Fibroblast of villous mesenchyme (primary cell): Measurements from ENCODE around the gene CACNA1E. TPM values are rescaled to one million over a fixed set of nuclear protein-coding genes. Genes with fewer than 3 reads are reported as not detected.
A peak's percentile ranks its signal among the peaks of the same experiment; 100 is the strongest.

Experiments
- DNase-seq: peaks from one replicate; pipeline ENCODE4 v3.0.0-alpha.2; 2010; ENCODE audit warnings: low read depth
- H3K4me3 ChIP-seq: 2 replicates; pipeline ENCODE4 v1.5.1; 2011; ENCODE audit warnings: low read depth, mild to moderate bottlenecking, low read length
- CTCF ChIP-seq: IDR thresholded peaks from 2 replicates; pipeline ENCODE4 v1.5.1; 2012; ENCODE audit warnings: low read depth, mild to moderate bottlenecking, low read length; ENCODE audit not compliant: insufficient read depth
- total RNA-seq: library from RNA; depleted of rRNA; stranded (reverse); fragments of >200 nt; gene quantifications from 2 replicates; pipeline ENCODE4 v1.2.3, GENCODE V29; 2012

The CACNA1E gene
- total RNA-seq, 1 donor: not detected

DNA sequence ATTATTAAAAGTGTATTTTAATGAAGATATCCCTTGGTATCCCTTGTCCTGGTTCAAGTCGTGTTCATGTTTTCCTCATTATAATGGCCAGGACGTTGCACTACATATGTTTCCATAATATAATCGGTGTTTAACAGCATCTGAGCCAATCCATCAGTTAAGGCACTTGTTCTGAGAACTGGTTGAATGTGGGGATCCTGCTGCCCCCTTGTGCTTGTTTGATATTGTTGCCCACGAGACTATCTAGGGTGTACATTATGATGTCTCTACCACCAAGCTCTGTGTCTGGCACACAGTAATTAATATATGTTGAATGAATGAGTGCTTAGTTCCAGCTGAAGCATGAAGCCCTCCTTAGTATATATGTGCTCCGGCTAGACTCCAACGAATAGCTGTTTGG lies 193.0 kb downstream of the CACNA1E start:
- no peak overlapping the region for H3K4me3 ChIP-seq
- TF ChIP-seq CTCF: no peak
- peak; percentile 2 for DNase-seq

- no peak for TF ChIP-seq CTCF
- DNase-seq: no peak
Measured at GRCh38 chr1:181680332-181680731, 197.0 kb downstream of the CACNA1E start.

DNA sequence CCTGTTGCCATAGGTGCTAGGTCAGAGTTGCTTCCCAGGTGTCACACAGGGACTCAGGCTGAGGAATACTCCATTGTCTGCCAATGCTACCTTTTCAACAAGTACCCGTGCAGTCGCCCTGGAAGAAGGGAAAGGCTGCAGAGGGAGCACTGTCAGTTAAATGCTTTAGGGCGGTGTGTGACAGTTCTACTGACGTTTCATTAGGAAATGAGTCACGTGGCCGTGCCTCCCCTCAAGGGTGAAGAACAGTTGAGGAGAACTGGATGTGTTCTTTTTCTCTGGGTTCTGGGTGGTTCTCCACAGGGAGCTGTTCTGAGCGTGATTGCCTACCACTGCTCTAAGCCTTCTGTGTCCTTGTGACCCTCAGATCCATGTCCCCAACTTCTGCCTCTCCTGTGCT lies 197.6 kb downstream of the CACNA1E start:
- TF ChIP-seq CTCF: no peak
- H3K4me3 ChIP-seq: no peak overlapping the region
- no peak for DNase-seq

More at GRCh38 chr1:181680332-181680731, 197.0 kb downstream of the CACNA1E start:
- no peak overlapping the region for H3K4me3 ChIP-seq

GRCh38 chr1:181685211-181685610 lies 201.9 kb downstream of the CACNA1E start:
- no peak for TF ChIP-seq CTCF
- no peak for DNase-seq
- no peak overlapping the region for H3K4me3 ChIP-seq

DNA sequence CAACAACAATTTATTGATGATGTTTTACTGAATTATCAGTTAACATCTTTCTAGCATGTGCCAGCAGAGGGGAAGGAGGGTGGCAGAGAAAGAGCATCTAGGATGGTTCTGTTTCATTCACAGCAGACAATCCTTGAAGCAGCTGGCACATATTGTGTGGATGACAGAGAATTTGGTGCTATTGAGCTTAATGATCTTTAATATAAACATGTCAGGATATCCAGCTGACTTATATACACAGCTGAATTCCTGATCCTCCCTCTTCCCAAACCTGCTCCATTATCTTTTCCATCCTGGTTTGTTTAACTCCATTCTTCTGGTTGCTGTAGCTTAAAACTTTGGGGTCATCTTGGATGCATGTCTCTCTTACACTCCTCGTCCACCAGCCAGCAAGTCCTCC lies 218.6 kb downstream of the CACNA1E start:
- no peak for DNase-seq
- TF ChIP-seq CTCF: no peak
- no peak overlapping the region for H3K4me3 ChIP-seq

GRCh38 chr1:181704546-181704945 lies 221.2 kb downstream of the CACNA1E start:
- no peak overlapping the region for H3K4me3 ChIP-seq
- no peak for DNase-seq
- no peak for TF ChIP-seq CTCF

DNA sequence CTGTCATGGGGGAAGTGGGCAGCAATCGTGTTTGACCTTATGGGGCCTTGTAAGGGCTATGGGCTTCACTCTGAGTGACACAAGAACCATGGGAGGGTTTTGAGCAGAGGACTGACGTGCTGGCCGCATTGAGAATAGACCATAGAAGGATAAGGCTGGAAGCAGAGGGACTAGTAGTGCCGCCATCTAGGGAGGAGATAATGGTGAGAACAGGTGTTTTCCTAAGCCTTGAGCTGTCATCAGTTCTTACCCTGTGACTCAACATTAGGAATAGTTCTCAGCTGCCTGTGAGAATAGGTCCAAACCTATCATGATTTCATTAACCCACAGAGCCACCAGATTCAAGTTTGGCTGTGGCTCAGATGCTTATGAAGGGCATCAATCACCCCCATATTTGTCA lies 228.5 kb downstream of the CACNA1E start:
- no peak overlapping the region for H3K4me3 ChIP-seq
- TF ChIP-seq CTCF: no peak
- DNase-seq: no peak
